ENCODE data around the gene ELAC1.
A peak's percentile ranks its signal among the peaks of the same experiment; 100 is the strongest.

The ELAC1 gene, protein sequence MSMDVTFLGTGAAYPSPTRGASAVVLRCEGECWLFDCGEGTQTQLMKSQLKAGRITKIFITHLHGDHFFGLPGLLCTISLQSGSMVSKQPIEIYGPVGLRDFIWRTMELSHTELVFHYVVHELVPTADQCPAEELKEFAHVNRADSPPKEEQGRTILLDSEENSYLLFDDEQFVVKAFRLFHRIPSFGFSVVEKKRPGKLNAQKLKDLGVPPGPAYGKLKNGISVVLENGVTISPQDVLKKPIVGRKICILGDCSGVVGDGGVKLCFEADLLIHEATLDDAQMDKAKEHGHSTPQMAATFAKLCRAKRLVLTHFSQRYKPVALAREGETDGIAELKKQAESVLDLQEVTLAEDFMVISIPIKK

DNA sequence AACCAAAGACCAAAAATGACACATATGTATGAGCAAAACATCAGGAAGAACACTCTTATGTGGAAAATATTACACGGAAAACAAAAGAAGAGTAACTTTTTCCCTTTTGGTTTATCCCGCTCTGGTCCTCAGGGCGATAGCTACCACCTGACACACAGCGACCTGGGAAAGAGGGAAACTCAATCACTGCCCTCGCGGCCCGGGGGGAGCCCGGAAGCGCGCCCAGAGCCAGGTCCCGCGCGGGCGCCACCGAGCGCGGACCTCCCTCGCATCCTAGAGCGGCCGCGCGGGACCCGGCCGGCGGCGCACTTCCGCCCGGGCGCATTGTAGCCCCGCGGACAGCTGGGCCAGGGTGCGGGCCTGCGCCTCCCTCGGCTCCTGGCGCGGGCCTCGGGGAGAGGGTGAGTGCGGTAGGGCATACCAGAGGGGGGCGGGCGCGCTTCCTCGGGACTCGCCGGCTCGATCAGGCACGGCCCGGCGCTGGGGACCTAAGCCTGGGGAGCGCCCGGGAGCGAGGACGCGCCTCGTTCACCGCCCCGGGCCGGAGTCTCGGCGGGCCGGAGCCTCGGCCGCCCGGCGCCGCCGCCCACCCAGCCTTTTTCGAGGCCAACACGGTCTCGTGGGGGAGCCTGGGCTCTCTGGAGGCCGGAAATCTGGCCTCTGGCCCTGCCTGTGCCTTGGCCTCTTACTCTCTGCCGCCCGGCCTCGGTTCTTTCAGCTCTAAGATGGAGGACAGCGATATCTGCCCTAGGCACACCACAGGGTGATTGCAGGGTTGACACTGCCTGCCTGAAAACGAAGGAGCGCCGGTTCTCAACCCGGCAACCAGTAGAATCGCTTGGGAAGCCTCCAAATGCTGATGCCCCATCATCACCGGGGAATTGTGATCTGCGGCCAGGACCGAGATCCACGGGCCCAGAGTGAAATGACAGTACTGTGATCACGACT is at the start of gene ELAC1:
Gene ELAC1 (plus strand): TSS at position 327 of the 948 bp plus-strand sequence. CDS start 6,365 bp downstream, outside the sequence.
- TF ChIP-seq, protein P1, sequence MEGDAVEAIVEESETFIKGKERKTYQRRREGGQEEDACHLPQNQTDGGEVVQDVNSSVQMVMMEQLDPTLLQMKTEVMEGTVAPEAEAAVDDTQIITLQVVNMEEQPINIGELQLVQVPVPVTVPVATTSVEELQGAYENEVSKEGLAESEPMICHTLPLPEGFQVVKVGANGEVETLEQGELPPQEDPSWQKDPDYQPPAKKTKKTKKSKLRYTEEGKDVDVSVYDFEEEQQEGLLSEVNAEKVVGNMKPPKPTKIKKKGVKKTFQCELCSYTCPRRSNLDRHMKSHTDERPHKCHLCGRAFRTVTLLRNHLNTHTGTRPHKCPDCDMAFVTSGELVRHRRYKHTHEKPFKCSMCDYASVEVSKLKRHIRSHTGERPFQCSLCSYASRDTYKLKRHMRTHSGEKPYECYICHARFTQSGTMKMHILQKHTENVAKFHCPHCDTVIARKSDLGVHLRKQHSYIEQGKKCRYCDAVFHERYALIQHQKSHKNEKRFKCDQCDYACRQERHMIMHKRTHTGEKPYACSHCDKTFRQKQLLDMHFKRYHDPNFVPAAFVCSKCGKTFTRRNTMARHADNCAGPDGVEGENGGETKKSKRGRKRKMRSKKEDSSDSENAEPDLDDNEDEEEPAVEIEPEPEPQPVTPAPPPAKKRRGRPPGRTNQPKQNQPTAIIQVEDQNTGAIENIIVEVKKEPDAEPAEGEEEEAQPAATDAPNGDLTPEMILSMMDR (IDR thresholded peaks at IDR 0.05; ENCODE audit: insufficient read depth, low read depth, low read length, missing control alignments), result no peak
- DNase-seq (ENCODE audit: low read depth), result peak; percentile 90

DNA sequence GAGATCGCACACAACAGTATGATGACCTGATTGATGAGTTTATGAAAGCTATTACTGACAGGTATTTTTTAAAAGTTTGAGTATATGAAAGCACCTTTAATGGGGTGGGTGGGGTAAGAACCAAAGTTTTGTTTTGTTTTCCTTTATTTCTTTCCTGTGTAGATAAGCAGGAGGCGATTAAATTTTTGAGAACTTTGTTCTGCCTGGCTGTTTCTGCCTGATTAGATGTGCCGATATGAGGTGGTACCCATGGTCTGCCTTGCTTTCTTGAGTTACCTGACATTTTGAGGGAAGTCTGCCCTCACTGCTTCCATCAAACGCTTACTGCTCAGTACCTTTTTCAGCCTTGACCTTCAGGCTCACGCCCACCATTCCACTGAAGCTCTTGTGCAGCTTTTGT is 49.7 kb upstream of the ELAC1 start:
- no peak for DNase-seq (ENCODE audit: low read depth)
- TF ChIP-seq, protein P1 (IDR thresholded peaks at IDR 0.05; ENCODE audit: insufficient read depth, low read depth, low read length, missing control alignments), result no peak
- no peak overlapping the region for H3K4me3 ChIP-seq (ENCODE audit: low read depth, low read length)

More for the DNA sequence above, at the start of gene ELAC1:
- peak within 1 kb of the TSS; percentile 74 for H3K4me3 ChIP-seq (ENCODE audit: low read depth, low read length)

DNA sequence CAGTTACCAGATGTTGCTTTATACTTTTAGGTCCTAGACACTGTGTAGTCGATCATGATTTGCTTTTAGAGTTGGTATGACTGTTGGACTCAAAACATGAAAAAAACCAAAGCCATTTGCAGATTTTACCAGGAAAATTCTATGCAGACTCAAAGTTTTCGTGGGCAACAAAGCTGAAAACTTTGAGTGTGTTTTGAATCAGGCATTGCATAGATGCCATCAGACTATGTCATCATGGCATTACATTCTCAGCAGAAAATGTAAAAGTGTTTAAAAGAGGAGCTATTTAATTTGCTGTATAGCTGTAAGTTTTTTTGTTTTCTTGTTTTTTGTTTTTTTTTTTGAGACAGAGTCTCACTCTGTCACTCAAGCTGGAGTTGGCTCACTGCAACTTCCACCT is 43.5 kb upstream of the ELAC1 start:
- TF ChIP-seq, protein P1 (IDR thresholded peaks at IDR 0.05; ENCODE audit: insufficient read depth, low read depth, low read length, missing control alignments), result no peak
- DNase-seq (ENCODE audit: low read depth), result no peak
- no peak overlapping the region for H3K4me3 ChIP-seq (ENCODE audit: low read depth, low read length)

DNA sequence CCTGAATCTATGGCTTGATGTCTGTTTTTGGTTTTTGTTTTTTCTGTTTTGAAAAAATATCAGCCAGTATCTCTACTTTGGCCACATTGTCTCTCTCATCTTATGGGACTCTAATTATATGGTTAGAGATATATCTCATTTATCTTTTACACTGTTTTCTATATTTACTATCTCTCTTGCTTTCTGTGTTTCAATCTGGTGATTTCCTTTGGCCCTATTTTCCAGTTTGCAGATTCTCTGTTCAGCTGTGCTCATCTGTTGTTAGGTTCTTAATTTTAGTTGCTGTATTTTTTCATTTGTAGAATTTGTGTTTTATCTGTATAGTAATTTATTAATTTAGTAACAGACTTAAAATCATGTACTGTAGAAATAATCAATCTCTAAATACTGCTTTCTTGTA is 41.3 kb upstream of the ELAC1 start:
- TF ChIP-seq, protein P1 (IDR thresholded peaks at IDR 0.05; ENCODE audit: insufficient read depth, low read depth, low read length, missing control alignments), result no peak
- H3K4me3 ChIP-seq (ENCODE audit: low read depth, low read length), result no peak overlapping the region
- no peak for DNase-seq (ENCODE audit: low read depth)

DNA sequence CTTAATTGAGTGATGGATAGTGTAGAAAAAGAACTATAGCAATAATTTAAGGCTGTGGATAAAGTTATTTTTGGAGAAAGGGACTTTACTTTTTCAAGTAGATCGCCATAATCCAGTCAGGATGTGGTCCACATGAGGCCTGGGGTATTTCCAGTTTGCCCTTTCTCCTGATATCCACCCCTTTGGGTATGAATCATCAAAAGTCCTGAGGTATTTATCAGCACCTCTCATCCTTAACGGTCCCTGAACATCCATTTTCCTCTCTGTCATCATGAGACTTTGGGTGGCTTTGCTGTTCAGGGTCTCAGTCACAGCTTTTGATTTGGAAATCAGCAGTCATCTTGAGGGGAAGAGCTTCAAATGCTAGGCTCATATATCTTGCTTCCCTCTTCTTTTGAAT is 39.3 kb upstream of the ELAC1 start:
- DNase-seq (ENCODE audit: low read depth), result peak; percentile 1
- TF ChIP-seq, protein P1 (IDR thresholded peaks at IDR 0.05; ENCODE audit: insufficient read depth, low read depth, low read length, missing control alignments), result no peak
- H3K4me3 ChIP-seq (ENCODE audit: low read depth, low read length), result no peak overlapping the region

DNA sequence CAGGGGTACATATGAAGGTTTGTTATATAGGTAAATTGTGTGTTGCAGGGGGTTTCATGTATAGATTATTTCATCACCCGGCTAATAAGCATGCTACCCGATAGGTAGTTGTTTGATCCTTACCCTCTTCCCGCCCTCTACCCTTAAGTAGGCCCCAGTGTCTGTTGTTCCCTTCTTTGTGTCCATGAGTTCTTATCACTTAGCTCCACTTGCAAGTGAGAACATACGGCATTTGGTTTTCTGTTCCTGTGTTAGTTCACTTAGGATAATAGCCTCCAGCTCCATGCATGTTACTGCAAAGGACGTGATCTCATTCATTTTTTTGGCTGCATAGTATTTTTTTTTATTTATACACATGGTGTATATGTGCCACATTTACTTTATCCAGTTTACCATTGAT is 34.2 kb upstream of the ELAC1 start:
- TF ChIP-seq, protein P1 (IDR thresholded peaks at IDR 0.05; ENCODE audit: insufficient read depth, low read depth, low read length, missing control alignments), result no peak
- no peak for DNase-seq (ENCODE audit: low read depth)
- no peak overlapping the region for H3K4me3 ChIP-seq (ENCODE audit: low read depth, low read length)

Data from GM12865 (cell line).